LNCAP (cell line): ENCODE measurements around the gene TMEM94.

Source experiments
- CTCF ChIP-seq: fragments of 450-650 bp; IDR thresholded peaks from 2 replicates; pipeline ENCODE4 v1.5.1; 2017; ENCODE audit warnings: mild to moderate bottlenecking

TMEM94 gene

DNA sequence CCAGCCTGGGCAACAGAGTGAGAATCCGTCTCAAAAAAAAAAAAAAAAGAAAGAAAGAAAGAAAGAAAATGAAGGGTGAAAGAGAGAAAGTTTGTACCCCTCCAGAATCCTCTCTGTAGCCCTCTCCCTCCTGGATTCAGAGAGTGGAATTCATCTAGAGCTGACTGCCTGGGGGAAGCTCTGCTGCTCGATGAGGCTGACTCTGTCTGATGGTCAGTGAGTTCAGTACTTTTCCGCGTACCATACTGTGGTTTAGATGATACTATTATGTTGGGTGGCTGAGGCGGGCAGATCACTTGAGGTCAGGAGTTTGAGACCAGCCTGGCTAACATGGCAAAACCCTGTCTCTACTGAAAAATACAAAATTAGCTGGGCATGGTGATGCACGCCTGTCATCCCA is 14.8 kb downstream of the TMEM94 start:
- TF ChIP-seq CTCF: no peak

- no peak for TF ChIP-seq CTCF
Observed at GRCh38 chr17:75472119-75472518, 15.7 kb downstream of the TMEM94 start.

DNA sequence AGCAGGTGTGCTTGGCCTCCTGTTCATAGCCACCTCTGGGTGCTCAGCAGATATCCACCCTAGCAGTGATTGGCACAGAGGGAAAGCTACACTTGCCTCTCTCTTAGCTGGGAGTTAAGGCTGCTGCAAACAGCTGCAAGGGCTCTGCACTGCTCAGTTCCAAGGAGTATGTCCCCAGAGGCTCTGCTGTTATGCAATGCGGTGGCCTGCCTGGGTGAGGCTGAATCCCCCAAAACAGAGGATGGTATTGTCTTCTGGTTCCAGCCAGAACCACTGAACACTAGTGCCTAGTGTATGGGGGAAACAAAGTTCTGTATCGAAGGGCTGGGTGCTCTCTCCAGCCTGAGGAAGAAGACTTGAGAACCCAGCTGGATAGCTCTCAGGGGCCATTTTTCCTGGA is 16.8 kb downstream of the TMEM94 start:
- TF ChIP-seq CTCF: no peak

DNA sequence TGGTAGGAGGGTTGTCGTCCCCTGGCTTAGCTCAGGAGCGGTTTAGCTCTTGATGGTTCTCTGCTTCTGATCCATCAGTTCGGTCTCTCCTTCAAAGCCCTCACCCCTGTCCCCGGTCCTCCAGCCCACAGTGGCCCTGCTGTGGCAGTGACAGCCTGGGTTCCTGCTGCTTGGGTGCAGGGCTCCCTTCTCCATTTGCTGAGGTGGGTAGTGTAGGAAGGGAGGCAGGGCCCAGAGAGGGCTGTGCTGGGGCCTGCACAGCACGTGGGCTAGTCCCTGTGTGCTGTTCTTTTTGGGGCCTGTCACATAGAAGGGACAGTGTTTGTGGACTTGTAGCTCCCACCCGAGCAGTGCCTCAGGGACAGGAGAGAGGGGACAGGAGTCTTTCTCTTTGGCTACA is 18.3 kb downstream of the TMEM94 start:
- TF ChIP-seq CTCF: no peak

- TF ChIP-seq CTCF: no peak
Observed at GRCh38 chr17:75475144-75475835, 18.9 kb downstream of the TMEM94 start.

- no peak for TF ChIP-seq CTCF
Observed at GRCh38 chr17:75475851-75476250, 19.4 kb downstream of the TMEM94 start.

- TF ChIP-seq CTCF: no peak
Observed at GRCh38 chr17:75476271-75476671, 19.8 kb downstream of the TMEM94 start.
